Uterus (tissue), 2 donors: Measurements from ENCODE around the gene SSTR4.

ENCODE experiments used
- POLR2A ChIP-seq, 2 donors: fragments of 450-650 bp; IDR thresholded peaks; one replicate each; pipeline ENCODE4 v1.6.1; 2016; ENCODE audit warnings: antibody characterized with exemption in 2 of 2, mild to moderate bottlenecking in 1 of 2, moderate library complexity in 1 of 2
- TF ChIP-seq, protein P1 (sequence below), 4 experiments: fragments of 200-600 bp in 2 of 4; fragments of 450-650 bp in 2 of 4; sonication (generic) in 2 of 4; IDR thresholded peaks; one replicate each; pipeline ENCODE4 v1.5.1; 2016 to 2019; ENCODE audit warnings: antibody characterized with exemption in 4 of 4, mild to moderate bottlenecking in 2 of 4, moderate library complexity in 1 of 4

DNA sequence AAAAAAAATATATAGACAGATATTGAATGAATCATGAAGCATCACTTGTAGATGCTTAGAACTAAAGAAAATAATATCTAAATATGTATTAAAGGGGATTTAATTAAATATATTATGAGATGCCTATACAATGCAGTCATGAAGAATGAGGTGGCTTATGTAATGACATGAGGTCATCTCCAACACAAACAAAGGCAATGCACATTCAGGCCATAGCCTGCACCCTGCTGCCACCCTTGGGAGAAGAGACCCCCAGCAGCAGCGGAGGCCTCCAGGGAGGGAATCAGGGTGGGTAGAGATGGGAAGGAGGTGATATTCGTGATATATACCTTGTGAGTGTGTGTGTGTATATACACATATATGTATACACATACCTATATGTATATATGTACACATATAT is 26.4 kb upstream of the SSTR4 start:
- no peak for TF ChIP-seq POLR2A (IDR thresholded peaks at IDR 0.05)
- TF ChIP-seq, protein P1, sequence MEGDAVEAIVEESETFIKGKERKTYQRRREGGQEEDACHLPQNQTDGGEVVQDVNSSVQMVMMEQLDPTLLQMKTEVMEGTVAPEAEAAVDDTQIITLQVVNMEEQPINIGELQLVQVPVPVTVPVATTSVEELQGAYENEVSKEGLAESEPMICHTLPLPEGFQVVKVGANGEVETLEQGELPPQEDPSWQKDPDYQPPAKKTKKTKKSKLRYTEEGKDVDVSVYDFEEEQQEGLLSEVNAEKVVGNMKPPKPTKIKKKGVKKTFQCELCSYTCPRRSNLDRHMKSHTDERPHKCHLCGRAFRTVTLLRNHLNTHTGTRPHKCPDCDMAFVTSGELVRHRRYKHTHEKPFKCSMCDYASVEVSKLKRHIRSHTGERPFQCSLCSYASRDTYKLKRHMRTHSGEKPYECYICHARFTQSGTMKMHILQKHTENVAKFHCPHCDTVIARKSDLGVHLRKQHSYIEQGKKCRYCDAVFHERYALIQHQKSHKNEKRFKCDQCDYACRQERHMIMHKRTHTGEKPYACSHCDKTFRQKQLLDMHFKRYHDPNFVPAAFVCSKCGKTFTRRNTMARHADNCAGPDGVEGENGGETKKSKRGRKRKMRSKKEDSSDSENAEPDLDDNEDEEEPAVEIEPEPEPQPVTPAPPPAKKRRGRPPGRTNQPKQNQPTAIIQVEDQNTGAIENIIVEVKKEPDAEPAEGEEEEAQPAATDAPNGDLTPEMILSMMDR (IDR thresholded peaks at IDR 0.05): no peak
